ENCODE results near the gene SNX9.

GRCh38 chr6:157887892-157888291 lies 64.8 kb downstream of the SNX9 start:
- no peak for TF ChIP-seq POLR2A (IDR thresholded peaks at IDR 0.05)
- TF ChIP-seq CTCF (IDR thresholded peaks at IDR 0.05): no peak
